GM21786 (cell line): ENCODE data around the gene VIL1.

ENCODE experiments used
- ATAC-seq: cut with Tn5 transposase; IDR thresholded peaks from one replicate; pipeline ENCODE4 v1.9.1; 2021; ENCODE audit not compliant: unreplicated experiment

The VIL1 gene

DNA sequence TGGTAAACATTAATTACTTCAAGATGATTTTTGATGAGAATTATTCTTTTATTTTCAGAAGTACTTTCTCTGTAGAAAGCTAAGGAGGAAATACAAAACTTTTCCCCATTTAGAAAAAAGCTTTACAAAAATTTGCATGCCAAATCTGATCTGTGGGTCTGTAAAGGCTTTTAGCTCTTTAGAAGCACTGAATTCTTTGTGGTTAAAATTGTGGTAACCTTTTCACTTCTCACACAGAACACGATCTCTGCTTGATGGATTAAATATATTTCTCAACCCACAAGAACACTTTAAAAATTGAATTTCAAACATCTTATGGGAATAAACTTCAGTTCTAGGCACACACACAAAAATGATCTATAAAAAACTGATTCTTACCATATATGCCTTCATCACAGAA lies 63.7 kb downstream of the VIL1 start:
- no peak for ATAC-seq

- ATAC-seq, result no peak
These were observed 67.2 kb downstream of the VIL1 start for GRCh38 chr2:218485986-218486667.

GRCh38 chr2:218500501-218501060 lies 81.7 kb downstream of the VIL1 start:
- ATAC-seq, result no peak

DNA sequence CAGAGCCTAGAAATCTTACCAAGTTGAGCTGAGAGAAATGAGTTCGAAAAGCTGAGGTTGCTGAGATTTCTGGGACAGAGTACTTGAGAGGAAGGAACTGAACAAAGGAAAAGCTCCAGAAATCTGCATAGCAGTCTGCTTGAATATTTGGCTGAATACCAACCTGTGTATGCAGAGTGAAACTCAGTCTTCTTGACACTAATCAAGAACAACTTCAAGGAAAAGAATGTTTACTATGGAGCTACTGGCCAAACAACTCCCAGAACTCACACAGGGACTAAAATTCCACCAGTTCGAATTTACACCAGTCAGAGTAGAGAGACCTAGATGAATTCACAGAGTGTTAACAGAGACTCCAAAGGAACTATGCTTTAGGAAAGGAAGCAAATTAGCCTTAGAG lies 82.7 kb downstream of the VIL1 start:
- ATAC-seq, result no peak
